HFF-Myc (cell line): ENCODE data around the gene THAP11.

Experiments
- DNase-seq: peaks from one replicate; pipeline ENCODE4 v3.0.0-alpha.2; 2011; ENCODE audit warnings: low read depth; ENCODE audit errors: extremely low read depth
- H3K4me3 ChIP-seq: replicated peaks from 2 replicates; pipeline ENCODE4 v1.5.1; 2011; ENCODE audit warnings: low read depth, mild to moderate bottlenecking, control low read depth, low read length
- TF ChIP-seq, protein P1 (sequence below): IDR thresholded peaks from 2 replicates; pipeline ENCODE4 v1.5.1; 2012; ENCODE audit warnings: mild to moderate bottlenecking, low read depth, low read length, control low read depth; ENCODE audit errors: missing control alignments

Gene THAP11

DNA sequence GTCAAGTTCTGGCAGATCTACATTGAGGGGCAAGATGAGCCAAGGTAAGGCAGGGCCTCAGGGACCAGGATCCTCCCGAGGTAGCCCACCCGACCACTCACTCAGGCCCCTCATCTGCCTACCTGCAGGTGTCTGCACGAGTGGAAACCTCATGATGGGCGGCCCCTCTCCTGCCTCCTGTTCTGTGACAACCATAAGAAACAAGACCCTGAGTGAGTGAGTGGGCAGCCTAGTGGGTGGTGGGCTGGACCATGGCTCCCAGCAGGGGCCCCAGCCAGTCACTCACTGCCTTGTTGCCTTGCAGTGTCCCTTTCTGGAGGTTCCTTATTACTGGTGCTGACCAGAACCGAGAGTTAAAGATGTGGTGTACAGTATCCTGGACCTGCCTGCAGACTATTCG lies 36.1 kb downstream of the THAP11 start:
- no peak overlapping the region for H3K4me3 ChIP-seq
- TF ChIP-seq, protein P1, sequence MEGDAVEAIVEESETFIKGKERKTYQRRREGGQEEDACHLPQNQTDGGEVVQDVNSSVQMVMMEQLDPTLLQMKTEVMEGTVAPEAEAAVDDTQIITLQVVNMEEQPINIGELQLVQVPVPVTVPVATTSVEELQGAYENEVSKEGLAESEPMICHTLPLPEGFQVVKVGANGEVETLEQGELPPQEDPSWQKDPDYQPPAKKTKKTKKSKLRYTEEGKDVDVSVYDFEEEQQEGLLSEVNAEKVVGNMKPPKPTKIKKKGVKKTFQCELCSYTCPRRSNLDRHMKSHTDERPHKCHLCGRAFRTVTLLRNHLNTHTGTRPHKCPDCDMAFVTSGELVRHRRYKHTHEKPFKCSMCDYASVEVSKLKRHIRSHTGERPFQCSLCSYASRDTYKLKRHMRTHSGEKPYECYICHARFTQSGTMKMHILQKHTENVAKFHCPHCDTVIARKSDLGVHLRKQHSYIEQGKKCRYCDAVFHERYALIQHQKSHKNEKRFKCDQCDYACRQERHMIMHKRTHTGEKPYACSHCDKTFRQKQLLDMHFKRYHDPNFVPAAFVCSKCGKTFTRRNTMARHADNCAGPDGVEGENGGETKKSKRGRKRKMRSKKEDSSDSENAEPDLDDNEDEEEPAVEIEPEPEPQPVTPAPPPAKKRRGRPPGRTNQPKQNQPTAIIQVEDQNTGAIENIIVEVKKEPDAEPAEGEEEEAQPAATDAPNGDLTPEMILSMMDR = no peak
- no peak for DNase-seq

DNA sequence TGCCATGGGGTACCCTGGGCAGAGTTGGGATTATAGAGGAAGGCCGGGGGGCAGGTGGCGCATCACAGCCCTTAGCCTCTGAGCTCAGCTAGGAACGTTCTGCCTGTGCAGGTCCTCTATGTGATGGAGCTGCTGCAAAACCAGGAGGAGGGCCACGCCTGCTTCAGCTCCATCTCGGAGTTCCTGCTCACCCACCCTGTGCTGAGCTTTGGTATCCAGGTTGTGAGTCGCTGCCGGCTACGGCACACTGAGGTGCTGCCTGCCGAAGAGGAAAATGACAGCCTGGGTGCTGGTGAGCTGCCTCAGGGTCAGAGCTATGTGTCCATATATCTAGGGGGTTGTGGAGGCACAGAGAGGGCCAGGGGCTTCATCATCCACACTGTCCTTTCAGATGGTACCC lies 36.7 kb downstream of the THAP11 start:
- no peak overlapping the region for H3K4me3 ChIP-seq
- DNase-seq = no peak
- TF ChIP-seq, protein P1 = no peak

DNA sequence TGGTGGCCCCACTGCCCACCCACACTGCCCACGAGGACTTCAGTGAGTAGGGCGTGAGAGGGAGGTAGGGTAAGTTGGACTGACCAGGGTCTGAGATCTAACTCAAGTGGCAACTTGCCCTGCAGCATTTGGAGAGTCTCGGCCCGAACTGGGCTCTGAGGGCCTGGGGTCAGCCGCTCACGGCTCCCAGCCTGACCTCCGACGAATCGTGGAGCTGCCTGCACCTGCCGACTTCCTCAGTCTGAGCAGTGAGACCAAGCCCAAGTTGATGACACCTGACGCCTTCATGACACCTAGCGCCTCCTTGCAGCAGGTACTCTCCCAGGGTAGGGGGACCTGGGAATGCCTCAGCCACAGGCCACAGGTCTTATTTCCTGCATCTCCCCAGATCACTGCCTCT lies 37.3 kb downstream of the THAP11 start:
- H3K4me3 ChIP-seq = no peak overlapping the region
- DNase-seq = no peak
- TF ChIP-seq, protein P1 = no peak

DNA sequence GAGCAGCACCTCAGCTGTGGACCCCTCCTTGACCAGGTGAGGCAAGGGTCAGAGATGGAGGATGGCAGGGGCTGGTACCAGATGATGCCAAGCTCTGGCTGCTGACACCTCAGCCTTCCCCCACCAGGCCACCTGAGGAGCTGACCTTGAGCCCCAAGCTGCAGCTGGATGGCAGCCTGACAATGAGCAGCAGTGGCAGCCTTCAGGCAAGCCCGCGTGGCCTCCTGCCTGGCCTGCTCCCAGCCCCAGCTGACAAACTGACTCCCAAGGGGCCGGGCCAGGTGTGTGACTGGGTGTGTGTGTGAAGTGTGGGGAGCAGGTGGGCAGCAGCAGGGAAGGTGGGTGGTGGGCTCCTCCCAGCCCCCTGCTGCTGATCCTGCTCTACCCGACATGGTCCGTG lies 37.8 kb downstream of the THAP11 start:
- TF ChIP-seq, protein P1 = no peak

DNA sequence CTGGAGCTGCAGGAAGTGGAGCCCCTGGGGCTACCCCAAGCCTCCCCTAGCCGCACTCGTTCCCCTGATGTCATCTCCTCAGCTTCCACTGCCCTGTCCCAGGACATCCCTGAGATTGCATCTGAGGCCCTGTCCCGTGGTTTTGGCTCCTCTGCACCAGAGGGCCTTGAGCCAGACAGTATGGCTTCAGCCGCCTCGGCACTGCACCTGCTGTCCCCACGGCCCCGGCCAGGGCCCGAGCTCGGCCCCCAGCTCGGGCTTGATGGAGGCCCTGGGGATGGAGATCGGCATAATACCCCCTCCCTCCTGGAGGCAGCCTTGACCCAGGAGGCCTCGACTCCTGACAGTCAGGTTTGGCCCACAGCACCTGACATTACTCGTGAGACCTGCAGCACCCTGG lies 38.5 kb downstream of the THAP11 start:
- TF ChIP-seq, protein P1 = no peak
- no peak for DNase-seq
- no peak overlapping the region for H3K4me3 ChIP-seq

More for the DNA sequence above, 37.8 kb downstream of the THAP11 start:
- no peak for DNase-seq
- H3K4me3 ChIP-seq = no peak overlapping the region

DNA sequence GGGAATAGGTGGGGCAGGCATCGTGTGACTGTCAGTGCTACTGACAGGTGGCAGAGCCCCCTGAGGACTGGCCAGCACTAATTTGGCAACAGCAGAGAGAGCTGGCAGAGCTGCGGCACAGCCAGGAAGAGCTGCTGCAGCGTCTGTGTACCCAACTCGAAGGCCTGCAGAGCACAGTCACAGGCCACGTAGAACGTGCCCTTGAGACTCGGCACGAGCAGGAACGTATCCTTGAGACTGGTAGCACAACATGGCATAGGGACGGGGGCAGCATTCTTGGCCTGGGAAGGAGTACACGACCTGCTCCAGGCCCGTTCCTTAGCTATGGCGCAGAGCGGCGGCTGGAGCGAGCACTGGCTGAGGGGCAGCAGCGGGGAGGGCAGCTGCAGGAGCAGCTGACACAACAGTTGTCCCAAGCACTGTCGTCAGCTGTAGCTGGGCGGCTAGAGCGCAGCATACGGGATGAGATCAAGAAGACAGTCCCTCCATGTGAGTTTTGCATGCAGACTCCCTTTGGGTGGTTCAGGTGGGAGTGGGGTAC lies 39.6 kb downstream of the THAP11 start:
- TF ChIP-seq, protein P1 = no peak

More for the DNA sequence above, 39.6 kb downstream of the THAP11 start:
- no peak overlapping the region for H3K4me3 ChIP-seq
- no peak for DNase-seq
